Measurements from ENCODE around the gene RCBTB2. TPM values are rescaled to one million over a fixed set of nuclear protein-coding genes. Genes with fewer than 3 reads are reported as not detected.

RCBTB2 gene
- total RNA-seq, 1 experiment from 2014 or later = 11.7 TPM

DNA sequence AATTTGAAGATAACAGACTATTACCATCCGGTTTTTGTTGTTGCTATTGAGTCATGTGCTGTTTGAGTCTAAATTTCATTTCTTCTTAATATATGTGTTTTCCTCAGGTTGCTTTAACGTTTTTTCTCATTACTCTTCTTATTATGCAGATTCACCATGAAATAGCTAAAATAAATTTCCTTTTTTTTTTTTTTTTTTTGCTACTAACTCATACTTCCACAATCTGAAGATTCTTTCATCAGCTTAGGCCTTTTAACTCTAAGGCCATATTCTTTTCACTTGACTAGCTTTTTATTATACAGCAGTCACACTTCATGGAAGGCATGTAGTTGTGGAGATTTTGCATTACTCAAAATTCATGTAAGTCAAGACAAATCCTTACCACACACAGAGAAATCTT lies 23.9 kb upstream of the RCBTB2 start:
- Histone ChIP-seq H3K27me3 (ENCODE audit: insufficient read depth, low read length) (no peaks in the 10 kb centered on the region), H3K18ac (ENCODE audit: insufficient read length, low read depth, low read length) (no peak overlapping the region), H2AFZ (ENCODE audit: low read length) (no peak overlapping the region), H3K4me2 (ENCODE audit: insufficient read depth, insufficient read length, low read length) (no peak overlapping the region), H3K14ac (ENCODE audit: insufficient read depth, low read length) (no peak overlapping the region), H3K9ac (ENCODE audit: extremely low read depth, insufficient read length, low read length) (no peak overlapping the region), H2BK5ac (ENCODE audit: insufficient read length, low read length) (no peak overlapping the region), H3K27ac (ENCODE audit: insufficient read length, low read depth, low read length) (no peak overlapping the region), H4K20me1 (ENCODE audit: control insufficient read depth, insufficient read depth, insufficient read length) (no peaks in the 10 kb centered on the region), H3K79me2 (ENCODE audit: insufficient read depth, low read length) (no peaks in the 10 kb centered on the region), H3K23ac (ENCODE audit: insufficient read length, low read depth, low read length) (no peak overlapping the region), H2BK15ac (ENCODE audit: low read depth, low read length) (no peak overlapping the region), H2BK120ac (ENCODE audit: low read depth, low read length, poor library complexity, severe bottlenecking) (no peak overlapping the region), H3K9me3 (ENCODE audit: control insufficient read depth, low read depth, low read length) (peaks cover 5% of the 10 kb centered on the region), H3K79me1 (ENCODE audit: insufficient read depth, low read depth, low read length, poor library complexity, severe bottlenecking) (no peaks in the 10 kb centered on the region), H2BK12ac (ENCODE audit: insufficient read length, low read depth, low read length) (no peak overlapping the region), H3T11ph (ENCODE audit: low read length) (no peak overlapping the region), H2BK20ac (ENCODE audit: low read depth, low read length, poor library complexity, severe bottlenecking) (no peak overlapping the region), H3K23me2 (ENCODE audit: insufficient read length, low read depth, low read length, poor library complexity, severe bottlenecking) (no peaks in the 10 kb centered on the region), H2AK5ac (ENCODE audit: insufficient read length, low read length) (no peak overlapping the region), H3K4me1 (ENCODE audit: insufficient read depth, low read length) (no peaks in the 10 kb centered on the region), H4K5ac (ENCODE audit: insufficient read length, low read depth, low read length) (no peak overlapping the region), H3K56ac (ENCODE audit: insufficient read length, low read depth, low read length) (no peak overlapping the region), H3K4ac (ENCODE audit: low read depth, low read length) (no peak overlapping the region), H4K91ac (ENCODE audit: insufficient read length, low read depth, low read length) (no peak overlapping the region), H4K8ac (replicated peaks; ENCODE audit: insufficient read length, low read depth, low read length) (no peak overlapping the region)
- H3K9me3 Mint-ChIP-seq = peaks cover 20 to 22% of the 10 kb centered on the region in 2 experiments
- no CpG with 5 or more reads among the region's 2 CpGs for WGBS (ENCODE audit: extremely low coverage, insufficient read length, low lambda C conversion rate)
- no peak overlapping the region for H3K4me3 Mint-ChIP-seq
- no peak for DNase-seq
- peaks cover 4% of the 10 kb centered on the region in 2 experiments; a peak in 2 of 4 replicates for H3K4me1 Mint-ChIP-seq
- peaks cover 2 to 16% (median 7%) of the 10 kb centered on the region in 3 experiments; a peak in 5 of 7 replicates for H3K36me3 Mint-ChIP-seq (ENCODE audit: insufficient read depth in 1 of 3, low read depth in 3 of 3)
- TF ChIP-seq, protein P1, sequence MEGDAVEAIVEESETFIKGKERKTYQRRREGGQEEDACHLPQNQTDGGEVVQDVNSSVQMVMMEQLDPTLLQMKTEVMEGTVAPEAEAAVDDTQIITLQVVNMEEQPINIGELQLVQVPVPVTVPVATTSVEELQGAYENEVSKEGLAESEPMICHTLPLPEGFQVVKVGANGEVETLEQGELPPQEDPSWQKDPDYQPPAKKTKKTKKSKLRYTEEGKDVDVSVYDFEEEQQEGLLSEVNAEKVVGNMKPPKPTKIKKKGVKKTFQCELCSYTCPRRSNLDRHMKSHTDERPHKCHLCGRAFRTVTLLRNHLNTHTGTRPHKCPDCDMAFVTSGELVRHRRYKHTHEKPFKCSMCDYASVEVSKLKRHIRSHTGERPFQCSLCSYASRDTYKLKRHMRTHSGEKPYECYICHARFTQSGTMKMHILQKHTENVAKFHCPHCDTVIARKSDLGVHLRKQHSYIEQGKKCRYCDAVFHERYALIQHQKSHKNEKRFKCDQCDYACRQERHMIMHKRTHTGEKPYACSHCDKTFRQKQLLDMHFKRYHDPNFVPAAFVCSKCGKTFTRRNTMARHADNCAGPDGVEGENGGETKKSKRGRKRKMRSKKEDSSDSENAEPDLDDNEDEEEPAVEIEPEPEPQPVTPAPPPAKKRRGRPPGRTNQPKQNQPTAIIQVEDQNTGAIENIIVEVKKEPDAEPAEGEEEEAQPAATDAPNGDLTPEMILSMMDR (conservative IDR thresholded peaks at IDR 0.05) = no peak
- no peak overlapping the region for H3K27ac Mint-ChIP-seq
- no peaks in the 10 kb centered on the region for H3K27me3 Mint-ChIP-seq (ENCODE audit: low read depth)

Data from H9 (cell line).